Prostate gland (tissue), 2 donors: ENCODE data around the gene LOX.

ENCODE experiments used
- CTCF ChIP-seq, 4 experiments: fragments of 200-600 bp in 2 of 4; fragments of 450-650 bp in 2 of 4; sonication (generic) in 2 of 4; IDR thresholded peaks; 1 replicate in 3 of 4; 2 replicates in 1 of 4; pipeline ENCODE4 v1.5.1; 2016 to 2019; ENCODE audit warnings: antibody characterized with exemption in 4 of 4, mild to moderate bottlenecking in 2 of 4, moderate library complexity in 2 of 4
- POLR2A ChIP-seq: fragments of 450-650 bp; IDR thresholded peaks from one replicate; pipeline ENCODE4 v1.6.1; 2016; ENCODE audit warnings: antibody characterized with exemption, mild to moderate bottlenecking
- POLR2AphosphoS5 ChIP-seq: sonication (generic); formaldehyde crosslinking; IDR thresholded peaks from one replicate; pipeline ENCODE4 v1.6.1; 2017; ENCODE audit warnings: antibody characterized with exemption

- no peak for TF ChIP-seq CTCF (IDR thresholded peaks at IDR 0.05)
- TF ChIP-seq POLR2A = no peak
- TF ChIP-seq POLR2AphosphoS5 = no peak
Measured at GRCh38 chr5:122120493-122120892, 42.4 kb upstream of the LOX start.
